Measurements from ENCODE around the gene KATNAL2. TPM values are rescaled to one million over a fixed set of nuclear protein-coding genes. Genes with fewer than 3 reads are reported as not detected.

KATNAL2 gene
- total RNA-seq, 4 donors from 2014 or later, result 4.4 to 5.2 (median 5.0) TPM

DNA sequence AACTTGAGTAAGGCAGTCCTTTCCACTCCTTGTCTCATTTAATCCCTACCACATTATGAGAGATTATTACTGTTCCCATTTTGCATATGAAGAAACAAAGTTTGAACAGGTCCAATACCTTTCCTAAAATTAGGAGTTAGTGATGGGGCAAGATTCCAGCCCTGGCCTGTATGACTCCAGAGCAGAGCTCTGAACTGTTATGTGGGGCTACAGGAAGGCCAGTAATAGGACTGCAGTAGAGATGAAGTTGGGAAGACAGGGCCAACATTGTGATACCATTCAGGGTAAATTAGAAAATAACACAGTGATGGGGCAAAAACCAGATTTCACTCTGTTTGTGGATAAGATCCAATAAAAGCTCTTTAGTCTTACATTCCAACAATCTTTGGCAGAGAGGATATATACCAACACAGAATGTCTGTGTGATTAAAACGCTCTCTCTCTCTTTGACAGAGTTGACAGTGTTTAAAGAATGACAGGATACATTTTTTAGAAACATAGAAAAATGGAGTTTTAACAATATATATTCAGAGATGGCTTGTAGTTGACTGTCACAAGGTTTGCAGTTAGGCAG is 22.7 kb downstream of the KATNAL2 start:
- H3K36me3 ChIP-seq, result no peaks in the 10 kb centered on the region
- in situ Hi-C loops (cut with MboI; ENCODE audit: low pct_ligation_motif_present in 1 of 4, low pct_unique_long_range_greater_than_20kb in 1 of 4, low sequenced_read_pairs in 3 of 4) (no loop called here), intact Hi-C loops (cut with DNase I; ENCODE audit: low total_unique reads) (no loop called here)
- no peaks in the 10 kb centered on the region for H3K4me1 ChIP-seq
- DNase-seq, result no peak
- no peak overlapping the region for H3K27ac ChIP-seq
- no peaks in the 10 kb centered on the region for H3K27me3 ChIP-seq
- WGBS, 2 donors (ENCODE audit: low coverage in 1 of 2), result 63 to 77% methylated on average over 1 of the region's 1 CpG
- no peaks in the 10 kb centered on the region for H3K9me3 ChIP-seq
- no peak for TF ChIP-seq EP300 (IDR thresholded peaks at IDR 0.05; ENCODE audit: low read depth)
- TF ChIP-seq POLR2A (IDR thresholded peaks at IDR 0.05), result no peak
- no peak for TF ChIP-seq POLR2AphosphoS5 (IDR thresholded peaks at IDR 0.05)
- TF ChIP-seq, protein P1, sequence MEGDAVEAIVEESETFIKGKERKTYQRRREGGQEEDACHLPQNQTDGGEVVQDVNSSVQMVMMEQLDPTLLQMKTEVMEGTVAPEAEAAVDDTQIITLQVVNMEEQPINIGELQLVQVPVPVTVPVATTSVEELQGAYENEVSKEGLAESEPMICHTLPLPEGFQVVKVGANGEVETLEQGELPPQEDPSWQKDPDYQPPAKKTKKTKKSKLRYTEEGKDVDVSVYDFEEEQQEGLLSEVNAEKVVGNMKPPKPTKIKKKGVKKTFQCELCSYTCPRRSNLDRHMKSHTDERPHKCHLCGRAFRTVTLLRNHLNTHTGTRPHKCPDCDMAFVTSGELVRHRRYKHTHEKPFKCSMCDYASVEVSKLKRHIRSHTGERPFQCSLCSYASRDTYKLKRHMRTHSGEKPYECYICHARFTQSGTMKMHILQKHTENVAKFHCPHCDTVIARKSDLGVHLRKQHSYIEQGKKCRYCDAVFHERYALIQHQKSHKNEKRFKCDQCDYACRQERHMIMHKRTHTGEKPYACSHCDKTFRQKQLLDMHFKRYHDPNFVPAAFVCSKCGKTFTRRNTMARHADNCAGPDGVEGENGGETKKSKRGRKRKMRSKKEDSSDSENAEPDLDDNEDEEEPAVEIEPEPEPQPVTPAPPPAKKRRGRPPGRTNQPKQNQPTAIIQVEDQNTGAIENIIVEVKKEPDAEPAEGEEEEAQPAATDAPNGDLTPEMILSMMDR (IDR thresholded peaks at IDR 0.05), result no peak
- H3K4me3 ChIP-seq, result no peak overlapping the region

DNA sequence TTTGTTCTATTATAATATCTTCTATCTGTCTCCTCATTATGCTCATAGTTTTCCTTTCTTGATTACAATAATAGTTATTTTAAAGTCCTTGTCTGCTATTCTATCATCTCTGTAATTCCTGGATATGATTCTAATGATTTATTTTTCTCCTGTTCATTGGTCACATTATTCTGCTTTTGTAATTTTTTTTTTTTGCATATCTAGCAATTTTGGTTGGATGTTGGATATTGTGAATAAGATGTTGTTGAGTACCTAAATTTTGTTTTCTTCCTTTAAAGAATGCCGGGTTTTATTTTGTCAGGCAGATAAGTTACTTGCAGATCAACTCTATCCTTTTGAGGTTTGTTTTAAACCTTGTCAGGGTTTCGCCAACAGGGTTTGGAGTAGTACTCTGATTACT is 25.2 kb downstream of the KATNAL2 start:
- Histone ChIP-seq H3K27ac (no peak overlapping the region), H3K4me3 (no peak overlapping the region), H3K36me3 (no peaks in the 10 kb centered on the region), H3K27me3 (no peaks in the 10 kb centered on the region), H3K4me1 (peaks cover 0 to 7% (median 0%) of the 10 kb centered on the region in 4 donors), H3K9me3 (no peaks in the 10 kb centered on the region)
- in situ Hi-C loops (cut with MboI; ENCODE audit: low pct_ligation_motif_present in 1 of 4, low pct_unique_long_range_greater_than_20kb in 1 of 4, low sequenced_read_pairs in 3 of 4), result no loop called here
- intact Hi-C loops (cut with DNase I; ENCODE audit: low total_unique reads), result no loop called here
- WGBS, 2 donors (ENCODE audit: low coverage in 1 of 2), result 86 to 100% methylated on average over 2 of the region's 2 CpGs
- no peak for DNase-seq
- TF ChIP-seq POLR2A (IDR thresholded peaks at IDR 0.05), result no peak
- TF ChIP-seq EP300 (IDR thresholded peaks at IDR 0.05; ENCODE audit: low read depth), result no peak
- TF ChIP-seq, protein P1 (IDR thresholded peaks at IDR 0.05), result no peak
- TF ChIP-seq POLR2AphosphoS5 (IDR thresholded peaks at IDR 0.05), result no peak

DNA sequence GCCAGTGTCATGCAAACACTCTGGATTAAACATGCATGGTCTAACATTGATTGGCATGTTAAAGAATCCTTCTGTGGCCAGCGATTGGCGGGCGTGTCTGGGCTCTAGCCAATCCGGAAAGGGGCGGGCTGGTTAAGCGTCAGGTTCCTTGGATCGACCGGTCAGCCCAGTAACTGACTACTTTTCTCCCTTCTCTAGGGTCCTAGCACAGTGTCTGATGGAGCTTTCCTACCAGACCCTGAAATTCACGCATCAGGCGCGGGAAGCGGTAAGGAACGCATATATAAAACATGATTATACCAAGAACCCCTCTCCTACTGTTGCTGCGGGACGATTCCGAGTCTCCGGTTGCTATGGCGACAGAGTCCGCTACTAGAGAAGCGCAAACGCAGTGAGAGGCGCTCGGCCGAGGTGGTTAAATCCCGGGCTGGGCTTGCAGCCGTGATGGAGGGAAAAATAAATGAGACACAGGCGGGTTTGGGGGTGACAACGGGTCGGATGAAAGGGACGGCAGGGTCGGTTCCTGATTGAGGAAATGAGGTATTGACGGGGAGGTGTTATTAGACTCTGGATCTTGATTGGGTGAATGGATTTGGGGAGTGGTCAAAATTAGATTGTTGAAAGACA is 29.4 kb downstream of the KATNAL2 start:
- intact Hi-C loops (cut with DNase I; ENCODE audit: low total_unique reads) (no loop called here), in situ Hi-C loops (cut with MboI; ENCODE audit: low pct_ligation_motif_present in 1 of 4, low pct_unique_long_range_greater_than_20kb in 1 of 4, low sequenced_read_pairs in 3 of 4) (no loop called here)
- H3K4me1 ChIP-seq, result peaks cover 0 to 7% (median 0%) of the 10 kb centered on the region in 4 donors
- 2 to 5% methylated on average over 13 to 32 of the region's 32 CpGs for WGBS, 2 donors (ENCODE audit: low coverage in 1 of 2)
- H3K9me3 ChIP-seq, result no peaks in the 10 kb centered on the region
- no peaks in the 10 kb centered on the region for H3K27me3 ChIP-seq
- H3K27ac ChIP-seq, result no peak overlapping the region
- peak; percentile 64 for DNase-seq
- no peaks in the 10 kb centered on the region for H3K36me3 ChIP-seq
- peak overlapping the region in 3 of 4 donors; percentile 35 to 55 (median 39) for H3K4me3 ChIP-seq
- TF ChIP-seq POLR2AphosphoS5 (IDR thresholded peaks at IDR 0.05), result no peak
- no peak for TF ChIP-seq POLR2A (IDR thresholded peaks at IDR 0.05)
- TF ChIP-seq EP300 (IDR thresholded peaks at IDR 0.05; ENCODE audit: low read depth), result no peak
- TF ChIP-seq, protein P1 (IDR thresholded peaks at IDR 0.05), result no peak

DNA sequence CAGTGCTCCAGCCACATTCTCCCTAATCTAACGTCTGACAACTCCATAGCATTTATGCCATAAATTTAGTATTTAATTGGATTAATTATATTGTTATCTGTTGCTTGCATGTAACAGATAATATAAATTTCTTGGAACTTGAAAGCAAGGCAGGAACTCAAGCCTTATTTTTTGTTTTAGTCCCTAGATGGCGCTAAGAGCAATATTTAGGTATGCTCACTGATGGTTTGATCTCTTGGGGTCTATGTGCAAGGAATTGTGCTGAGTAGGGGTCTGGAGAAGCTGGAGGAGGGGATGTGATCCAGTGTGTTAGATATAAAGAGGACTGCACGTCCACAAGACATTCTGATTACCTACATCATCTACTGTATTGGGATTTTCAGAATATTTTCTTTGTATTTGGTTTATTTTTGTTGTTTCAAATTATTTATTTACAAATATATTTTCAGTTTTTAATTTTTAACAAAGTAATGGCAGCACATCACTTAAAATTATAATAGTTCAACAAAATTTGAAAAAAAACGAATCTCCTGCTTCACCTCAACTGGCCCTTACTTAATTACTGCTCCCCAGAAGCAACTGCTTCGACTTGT is 32.8 kb downstream of the KATNAL2 start:
- Histone ChIP-seq H3K4me3 (no peak overlapping the region), H3K4me1 (peaks cover 0 to 7% (median 0%) of the 10 kb centered on the region in 4 donors), H3K9me3 (no peaks in the 10 kb centered on the region), H3K27me3 (no peaks in the 10 kb centered on the region), H3K36me3 (no peaks in the 10 kb centered on the region), H3K27ac (no peak overlapping the region)
- 54 to 63% methylated on average over 4 to 5 of the region's 5 CpGs for WGBS, 2 donors (ENCODE audit: low coverage in 1 of 2)
- TF ChIP-seq, protein P1 (IDR thresholded peaks at IDR 0.05), result peak in 2 of 5 experiments; percentile 19 to 26
- no peak for TF ChIP-seq POLR2A (IDR thresholded peaks at IDR 0.05)
- in situ Hi-C loops (cut with MboI; ENCODE audit: low pct_ligation_motif_present in 1 of 4, low pct_unique_long_range_greater_than_20kb in 1 of 4, low sequenced_read_pairs in 3 of 4), result no loop called here
- intact Hi-C loops (cut with DNase I; ENCODE audit: low total_unique reads), result no loop called here
- DNase-seq, result no peak
